Neural progenitor cell (in vitro differentiated cells): ENCODE data around the gene METTL25B.

ENCODE experiments used
- EZH2 ChIP-seq: fragments of 200-600 bp; sonication (generic); IDR thresholded peaks from 2 replicates; pipeline ENCODE4 v1.6.1; 2017; ENCODE audit warnings: antibody characterized with exemption, mild to moderate bottlenecking, moderate library complexity
- TF ChIP-seq, protein P1 (sequence below): fragments of 200-600 bp; sonication (generic); IDR thresholded peaks from 2 replicates; pipeline ENCODE4 v1.5.1; 2017; ENCODE audit warnings: antibody characterized with exemption, mild to moderate bottlenecking

DNA sequence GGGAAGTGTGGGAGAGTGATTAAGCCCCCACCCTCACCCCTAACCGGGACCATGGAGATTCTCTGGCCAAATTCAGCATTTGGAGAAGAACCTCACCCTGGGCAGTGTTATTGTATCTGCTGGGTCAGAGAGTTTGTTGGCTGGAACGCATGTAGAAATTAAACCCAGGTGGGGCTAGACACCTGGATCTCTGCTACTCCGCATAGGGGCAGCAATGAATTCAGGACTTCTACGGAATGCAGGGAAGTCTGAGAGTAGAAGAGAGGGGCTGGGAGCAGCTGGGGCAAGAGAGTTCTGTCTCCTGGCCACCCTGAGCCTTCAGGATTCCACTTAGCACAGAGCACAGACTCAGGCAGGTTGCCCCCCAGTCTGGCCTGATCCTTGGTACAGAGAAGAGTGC lies 19.2 kb upstream of the METTL25B start:
- TF ChIP-seq, protein P1, sequence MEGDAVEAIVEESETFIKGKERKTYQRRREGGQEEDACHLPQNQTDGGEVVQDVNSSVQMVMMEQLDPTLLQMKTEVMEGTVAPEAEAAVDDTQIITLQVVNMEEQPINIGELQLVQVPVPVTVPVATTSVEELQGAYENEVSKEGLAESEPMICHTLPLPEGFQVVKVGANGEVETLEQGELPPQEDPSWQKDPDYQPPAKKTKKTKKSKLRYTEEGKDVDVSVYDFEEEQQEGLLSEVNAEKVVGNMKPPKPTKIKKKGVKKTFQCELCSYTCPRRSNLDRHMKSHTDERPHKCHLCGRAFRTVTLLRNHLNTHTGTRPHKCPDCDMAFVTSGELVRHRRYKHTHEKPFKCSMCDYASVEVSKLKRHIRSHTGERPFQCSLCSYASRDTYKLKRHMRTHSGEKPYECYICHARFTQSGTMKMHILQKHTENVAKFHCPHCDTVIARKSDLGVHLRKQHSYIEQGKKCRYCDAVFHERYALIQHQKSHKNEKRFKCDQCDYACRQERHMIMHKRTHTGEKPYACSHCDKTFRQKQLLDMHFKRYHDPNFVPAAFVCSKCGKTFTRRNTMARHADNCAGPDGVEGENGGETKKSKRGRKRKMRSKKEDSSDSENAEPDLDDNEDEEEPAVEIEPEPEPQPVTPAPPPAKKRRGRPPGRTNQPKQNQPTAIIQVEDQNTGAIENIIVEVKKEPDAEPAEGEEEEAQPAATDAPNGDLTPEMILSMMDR, result no peak
- no peak for TF ChIP-seq EZH2
